Common myeloid progenitor, CD34-positive (primary cell): Measurements from ENCODE around the gene UBR3.
"Not testable (repeated sequence)": the region's sequence is repeated elsewhere in the genome, so short reads cannot be mapped to it uniquely, and the experiment has no call there.

Source experiments
- CTCF ChIA-PET: fragments of 350-600 bp; sonication (Branson Sonifier 250); formaldehyde crosslinking; loops from one replicate; lab custom pipeline; 2021; ENCODE audit warnings: antibody characterized with exemption; lab: Charles Lee
- POLR2A ChIA-PET: fragments of 350-600 bp; sonication (Branson Sonifier 250); formaldehyde crosslinking; loops from one replicate; lab custom pipeline; 2021; ENCODE audit warnings: antibody characterized with exemption; lab: Charles Lee
- DNase-seq, 3 donors: peaks; one replicate each; pipeline versions ENCODE4 v3.0.0 to v3.0.0-alpha.2; 2013
- H3K27ac ChIP-seq, 2 experiments: 1 replicate in 1 of 2; 2 replicates in 1 of 2; pipeline ENCODE4 v1.7.0; 2013; ENCODE audit warnings: inconsistent platforms in 2 of 2, low read length in 2 of 2, mild to moderate bottlenecking in 2 of 2, low read depth in 1 of 2, moderate library complexity in 1 of 2; ENCODE audit not compliant: severe bottlenecking in 2 of 2, insufficient read depth in 1 of 2, poor library complexity in 1 of 2
- H3K27me3 ChIP-seq, 5 experiments: replicated peaks in 2 of 5; 1 replicate in 3 of 5; 2 replicates in 2 of 5; pipeline versions ENCODE4 v1.6.1 to v1.7.0; 2013; ENCODE audit warnings: low read length in 4 of 5, mild to moderate bottlenecking in 2 of 5, moderate library complexity in 2 of 5, inconsistent platforms in 1 of 5; ENCODE audit not compliant: insufficient read depth in 5 of 5, control insufficient read depth in 4 of 5
- H3K36me3 ChIP-seq, 4 experiments: 1 replicate in 2 of 4; 2 replicates in 2 of 4; pipeline versions ENCODE4 v1.6.1 to v1.7.0; 2013; ENCODE audit warnings: low read length in 3 of 4, control low read depth in 1 of 4, mild to moderate bottlenecking in 1 of 4; ENCODE audit not compliant: control insufficient read depth in 4 of 4, insufficient read depth in 4 of 4
- H3K4me1 ChIP-seq, 4 experiments: 1 replicate in 3 of 4; 2 replicates in 1 of 4; pipeline versions ENCODE4 v1.6.1 to v1.7.1; 2013; ENCODE audit warnings: low read length in 3 of 4, mild to moderate bottlenecking in 3 of 4, control low read depth in 1 of 4, inconsistent platforms in 1 of 4, moderate library complexity in 1 of 4; ENCODE audit not compliant: control insufficient read depth in 4 of 4, insufficient read depth in 4 of 4; ENCODE audit errors: control extremely low read depth in 1 of 4
- H3K4me3 ChIP-seq, 7 experiments: 1 replicate in 4 of 7; 2 replicates in 3 of 7; pipeline versions ENCODE4 v1.5.1 to v1.7.0; 2013; ENCODE audit warnings: mild to moderate bottlenecking in 7 of 7, low read length in 6 of 7, moderate library complexity in 6 of 7, inconsistent platforms in 2 of 7, low read depth in 2 of 7, control low read depth in 1 of 7; ENCODE audit not compliant: insufficient read depth in 4 of 7, control insufficient read depth in 1 of 7; ENCODE audit errors: extremely low read depth in 1 of 7
- H3K9me3 ChIP-seq, 5 experiments: 1 replicate in 4 of 5; 2 replicates in 1 of 5; pipeline versions ENCODE4 v1.6.1 to v1.7.1; 2013; ENCODE audit warnings: low read length in 4 of 5, mild to moderate bottlenecking in 2 of 5, inconsistent platforms in 1 of 5, low read depth in 1 of 5, moderate library complexity in 1 of 5; ENCODE audit not compliant: control insufficient read depth in 4 of 5, insufficient read depth in 2 of 5; ENCODE audit errors: control extremely low read depth in 1 of 5
- WGBS: methylation state at CpG from one replicate; pipeline ENCODE4 v1.1.5; 2013; ENCODE audit not compliant: insufficient coverage; 5-methylcytosine and 5-hydroxymethylcytosine counted together

Gene UBR3

DNA sequence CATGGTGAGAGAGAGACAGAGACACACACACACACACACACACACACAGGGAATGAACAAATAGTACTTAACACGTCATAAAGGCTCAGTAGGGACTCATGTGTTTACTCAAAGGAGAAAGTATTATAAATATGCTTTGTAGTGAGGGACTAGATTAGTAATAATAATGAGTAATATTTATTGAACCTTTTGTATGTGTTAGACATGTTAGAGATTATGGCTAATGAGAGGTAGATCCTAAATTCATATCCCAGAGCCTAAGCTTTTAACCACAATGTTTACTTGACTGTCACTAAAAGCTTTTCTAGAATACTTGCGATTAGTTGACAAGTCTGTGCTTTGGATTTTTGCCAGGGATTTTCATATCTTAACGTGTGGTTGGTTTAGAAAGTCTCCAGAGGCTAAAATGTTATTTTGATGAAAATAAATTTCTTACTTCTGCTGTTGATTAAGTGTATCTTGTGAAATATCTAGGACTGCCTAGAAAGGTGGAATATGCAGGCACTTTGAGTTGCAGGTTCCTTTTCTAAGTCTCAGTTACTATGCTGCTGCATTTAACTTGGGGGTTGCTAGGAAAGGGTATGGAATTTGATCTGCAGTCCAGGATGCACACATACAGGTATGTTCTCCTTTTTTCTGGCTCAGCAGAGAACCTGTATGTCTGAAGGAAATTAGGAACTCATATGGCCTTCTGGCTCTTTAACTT, 64.5 kb downstream of the UBR3 start:
- Histone ChIP-seq H3K36me3 (peaks cover 0 to 9% (median 6%) of the 10 kb centered on the region in 4 experiments), H3K27me3 (no peaks in the 10 kb centered on the region), H3K4me1 (no peaks in the 10 kb centered on the region), H3K9me3 (no peaks in the 10 kb centered on the region), H3K27ac (no peak overlapping the region), H3K4me3 (no peak overlapping the region)
- ChIA-PET POLR2A (no interaction called here), CTCF (interaction anchor here (1.1 kb wide), 1 partner anchor 16 kb away, joined by 3 read pairs; no protein-coding TSS in a partner anchor)
- WGBS = 43% methylated on average over 1 of the region's 3 CpGs
- DNase-seq = peak in 2 of 3 donors; percentile 22 to 35

DNA sequence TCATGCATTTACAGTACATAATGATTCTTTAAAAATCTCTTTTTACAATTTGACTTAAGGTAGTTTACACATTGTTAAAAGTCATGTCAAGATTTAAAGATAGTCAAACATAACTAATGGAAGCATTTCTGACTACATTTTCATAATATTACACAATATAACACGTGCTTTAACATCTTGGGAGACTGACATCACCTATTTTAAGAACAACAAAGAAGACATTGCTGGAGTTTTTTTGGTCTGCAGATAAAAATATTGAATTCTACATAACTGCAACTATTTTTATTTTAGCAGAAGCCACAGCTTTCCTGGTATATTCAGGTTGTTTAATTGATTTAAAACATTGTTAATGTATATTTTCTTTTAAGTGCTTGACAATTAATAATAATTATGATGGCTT, 65.7 kb downstream of the UBR3 start:
- Histone ChIP-seq H3K9me3 (no peaks in the 10 kb centered on the region), H3K27ac (no peak overlapping the region), H3K27me3 (no peaks in the 10 kb centered on the region), H3K4me1 (no peaks in the 10 kb centered on the region), H3K36me3 (peaks cover 2 to 9% (median 7%) of the 10 kb centered on the region in 4 experiments), H3K4me3 (no peak overlapping the region)
- POLR2A ChIA-PET = no interaction called here
- no CpG with 5 or more reads among the region's 1 CpG for WGBS
- CTCF ChIA-PET = no interaction called here
- no peak for DNase-seq

DNA sequence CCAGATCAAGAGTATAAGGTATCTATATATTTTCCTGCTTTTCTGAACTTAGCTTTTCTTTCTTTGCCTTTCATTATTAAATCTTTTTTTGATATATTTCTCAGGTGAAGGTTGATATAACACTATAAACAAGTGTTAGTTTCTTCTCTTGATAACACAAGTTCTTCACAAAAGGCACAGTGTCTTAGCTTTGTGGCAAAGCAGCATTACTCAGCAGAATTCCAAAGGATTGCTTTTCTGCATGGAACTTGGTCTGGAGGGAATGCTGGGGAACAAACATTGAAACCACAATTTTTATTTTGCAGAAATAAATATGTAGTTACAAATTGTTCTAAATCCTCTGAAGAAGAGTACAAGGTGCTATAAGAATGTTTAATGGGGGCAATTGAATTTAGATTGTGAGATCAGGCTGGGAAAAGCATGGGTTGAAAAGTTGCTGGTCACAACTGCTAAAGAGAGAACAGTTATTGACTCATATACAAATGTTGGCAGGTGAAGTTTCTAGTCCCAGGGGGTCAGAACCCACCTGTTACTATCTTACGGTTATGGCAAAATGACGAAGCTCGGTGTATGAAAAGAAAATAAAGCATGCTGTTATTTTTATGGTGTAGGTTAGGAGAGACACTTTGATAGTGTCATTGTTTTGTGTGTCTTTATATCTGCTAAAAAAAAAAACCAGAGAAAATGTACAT, 68.2 kb downstream of the UBR3 start:
- H3K9me3 ChIP-seq = peaks cover 0 to 3% (median 0%) of the 10 kb centered on the region in 5 experiments
- no peaks in the 10 kb centered on the region for H3K27me3 ChIP-seq
- no peaks in the 10 kb centered on the region for H3K4me1 ChIP-seq
- CTCF ChIA-PET = interaction anchor here (0.6 to 1.0 kb wide), 5 partner anchors 10 to 68 kb away, joined by 3 to 4 read pairs (median 3); partner anchors contain the start of gene UBR3
- no peak overlapping the region for H3K27ac ChIP-seq
- POLR2A ChIA-PET = no interaction called here
- peaks cover 5 to 10% (median 9%) of the 10 kb centered on the region in 4 experiments for H3K36me3 ChIP-seq
- 100% methylated on average over 3 of the region's 3 CpGs for WGBS
- no peak overlapping the region for H3K4me3 ChIP-seq
- no peak for DNase-seq

DNA sequence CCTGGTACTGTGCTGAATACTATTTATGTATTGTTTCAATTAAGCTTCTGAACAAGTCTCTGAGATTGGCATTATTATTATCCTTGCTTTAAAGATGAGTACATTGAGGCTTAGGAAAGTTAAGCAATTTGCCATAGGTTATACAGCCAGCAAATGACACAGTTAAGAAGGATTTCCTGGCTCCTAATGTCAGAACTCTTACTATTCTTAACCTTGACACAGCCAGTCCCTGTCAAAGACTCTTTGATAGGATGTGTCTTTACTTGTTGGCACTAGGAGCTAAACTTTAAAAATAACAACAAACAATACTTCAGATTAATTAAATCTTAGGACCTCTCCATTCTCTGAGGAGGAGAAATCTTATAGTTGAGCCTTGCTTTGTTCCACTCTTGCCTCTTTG, 70.6 kb downstream of the UBR3 start:
- no peaks in the 10 kb centered on the region for H3K27me3 ChIP-seq
- CTCF ChIA-PET = interaction anchor here (1.0 kb wide), 1 partner anchor 13 kb away, joined by 3 read pairs; no protein-coding TSS in a partner anchor
- peaks cover 5 to 19% (median 15%) of the 10 kb centered on the region in 4 experiments for H3K36me3 ChIP-seq
- H3K4me3 ChIP-seq = no peak overlapping the region
- POLR2A ChIA-PET = no interaction called here
- no peak overlapping the region for H3K27ac ChIP-seq
- no peak for DNase-seq
- no peaks in the 10 kb centered on the region for H3K4me1 ChIP-seq
- peaks cover 0 to 3% (median 2%) of the 10 kb centered on the region in 5 experiments for H3K9me3 ChIP-seq

DNA sequence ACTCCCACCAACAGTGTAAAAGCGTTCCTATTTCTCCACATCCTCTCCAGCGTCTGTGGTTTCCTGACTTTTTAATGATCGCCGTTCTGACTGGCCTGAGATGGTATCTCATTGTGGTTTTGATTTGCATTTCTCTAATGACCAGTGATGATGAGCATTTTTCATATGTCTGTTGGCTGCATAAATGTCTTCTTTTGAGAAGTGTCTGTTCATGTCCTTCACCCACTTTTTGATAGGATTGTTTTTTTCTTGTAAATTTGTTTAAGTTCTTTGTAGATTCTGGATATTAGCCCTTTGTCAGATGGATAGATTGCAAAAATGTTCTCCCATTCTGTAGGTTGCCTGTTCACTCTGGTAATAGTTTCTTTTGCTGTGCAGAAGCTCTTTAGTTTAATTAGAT, 72.8 kb downstream of the UBR3 start:
- POLR2A ChIA-PET, H3K27me3 ChIP-seq, CTCF ChIA-PET, DNase-seq, H3K4me1 ChIP-seq, H3K4me3 ChIP-seq, H3K27ac ChIP-seq, H3K9me3 ChIP-seq: not testable (repeated sequence)
- WGBS = no CpG with 5 or more reads among the region's 4 CpGs
- H3K36me3 ChIP-seq = peaks cover 5 to 19% (median 13%) of the 10 kb centered on the region in 4 experiments

DNA sequence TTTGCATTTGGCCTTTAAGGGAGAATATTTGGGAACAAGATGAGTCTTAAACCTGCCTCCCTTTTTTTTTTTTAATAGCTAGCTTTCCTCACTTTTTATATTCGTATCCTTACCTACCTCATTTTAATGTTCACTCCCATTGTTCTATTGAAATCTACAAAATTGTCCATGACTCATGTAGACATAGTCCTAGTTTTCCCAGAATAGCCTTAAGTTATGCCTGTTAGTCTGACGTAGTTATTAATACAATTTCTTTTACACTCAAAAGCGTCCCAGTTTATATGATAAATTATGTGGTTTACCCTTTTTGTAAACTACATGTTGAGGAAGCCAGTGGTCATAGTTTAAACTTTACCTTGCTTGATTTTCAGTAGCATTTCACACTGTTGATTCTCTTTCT, 73.4 kb downstream of the UBR3 start:
- Histone ChIP-seq H3K4me1 (no peaks in the 10 kb centered on the region), H3K27me3 (no peaks in the 10 kb centered on the region), H3K36me3 (peaks cover 5 to 14% (median 9%) of the 10 kb centered on the region in 4 experiments), H3K27ac (no peak overlapping the region), H3K4me3 (no peak overlapping the region), H3K9me3 (peaks cover 0 to 3% (median 2%) of the 10 kb centered on the region in 5 experiments)
- 83% methylated on average over 1 of the region's 3 CpGs for WGBS
- DNase-seq = no peak
- CTCF ChIA-PET = no interaction called here
- POLR2A ChIA-PET = no interaction called here

DNA sequence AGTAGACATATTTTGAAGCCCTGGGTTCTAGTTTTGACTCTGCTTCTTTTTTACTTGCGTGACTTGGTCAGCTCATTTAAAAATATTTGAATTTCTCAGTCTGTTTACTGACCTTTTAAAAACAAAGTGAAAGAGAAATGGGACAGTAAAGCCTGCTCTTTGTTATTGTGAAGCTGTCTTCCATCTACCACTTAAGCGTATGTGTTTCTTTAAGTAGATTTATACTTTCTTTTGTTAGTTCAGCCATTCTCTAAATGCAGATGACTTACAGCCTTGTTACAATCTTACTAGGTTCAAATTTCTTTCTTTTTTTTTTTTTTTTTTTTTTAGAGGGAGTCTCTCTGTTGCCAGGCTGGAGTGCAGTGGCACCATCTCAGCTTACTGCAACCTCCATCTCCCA, 79.5 kb downstream of the UBR3 start:
- Histone ChIP-seq H3K36me3 (peaks cover 2 to 14% (median 8%) of the 10 kb centered on the region in 4 experiments), H3K9me3 (no peaks in the 10 kb centered on the region), H3K27ac (no peak overlapping the region), H3K4me3 (no peak overlapping the region), H3K4me1 (no peaks in the 10 kb centered on the region), H3K27me3 (no peaks in the 10 kb centered on the region)
- ChIA-PET CTCF (no interaction called here), POLR2A (no interaction called here)
- WGBS = no CpG with 5 or more reads among the region's 2 CpGs
- DNase-seq = no peak
